Fibroblast of villous mesenchyme (primary cell): ENCODE results near the gene BTBD16. TPM values are rescaled to one million over a fixed set of nuclear protein-coding genes. Genes with fewer than 3 reads are reported as not detected.

Experiments
- DNase-seq: peaks from one replicate; pipeline ENCODE4 v3.0.0-alpha.2; 2010; ENCODE audit warnings: low read depth
- H3K4me3 ChIP-seq: 2 replicates; pipeline ENCODE4 v1.5.1; 2011; ENCODE audit warnings: low read depth, mild to moderate bottlenecking, low read length
- total RNA-seq: library from RNA; depleted of rRNA; stranded (reverse); fragments of >200 nt; gene quantifications from 2 replicates; pipeline ENCODE4 v1.2.3, GENCODE V29; 2012
- TF ChIP-seq, protein P1 (sequence below): IDR thresholded peaks from 2 replicates; pipeline ENCODE4 v1.5.1; 2012; ENCODE audit warnings: low read depth, mild to moderate bottlenecking, low read length; ENCODE audit not compliant: insufficient read depth

BTBD16 gene
- total RNA-seq, 1 donor: not detected

DNA sequence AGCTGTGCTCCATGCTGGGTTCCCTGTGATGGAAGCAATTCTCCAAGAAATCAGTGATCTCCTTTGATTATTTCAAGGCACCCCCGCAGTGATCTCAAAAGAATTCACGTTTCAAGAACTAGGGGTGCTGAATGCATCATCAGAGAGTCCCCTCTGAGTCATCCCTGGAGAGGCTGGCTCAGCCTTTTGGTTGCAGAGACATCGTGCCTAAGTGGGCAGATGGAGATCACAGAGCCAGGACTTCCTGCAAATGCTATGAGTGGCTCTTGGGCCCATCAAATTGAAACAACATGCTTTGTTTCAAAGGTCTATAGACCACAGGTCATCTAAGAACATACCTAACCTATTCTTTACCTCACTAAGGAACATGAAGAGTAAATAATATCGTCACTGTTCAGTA, 61.9 kb downstream of the BTBD16 start:
- H3K4me3 ChIP-seq: no peak overlapping the region
- TF ChIP-seq, protein P1, sequence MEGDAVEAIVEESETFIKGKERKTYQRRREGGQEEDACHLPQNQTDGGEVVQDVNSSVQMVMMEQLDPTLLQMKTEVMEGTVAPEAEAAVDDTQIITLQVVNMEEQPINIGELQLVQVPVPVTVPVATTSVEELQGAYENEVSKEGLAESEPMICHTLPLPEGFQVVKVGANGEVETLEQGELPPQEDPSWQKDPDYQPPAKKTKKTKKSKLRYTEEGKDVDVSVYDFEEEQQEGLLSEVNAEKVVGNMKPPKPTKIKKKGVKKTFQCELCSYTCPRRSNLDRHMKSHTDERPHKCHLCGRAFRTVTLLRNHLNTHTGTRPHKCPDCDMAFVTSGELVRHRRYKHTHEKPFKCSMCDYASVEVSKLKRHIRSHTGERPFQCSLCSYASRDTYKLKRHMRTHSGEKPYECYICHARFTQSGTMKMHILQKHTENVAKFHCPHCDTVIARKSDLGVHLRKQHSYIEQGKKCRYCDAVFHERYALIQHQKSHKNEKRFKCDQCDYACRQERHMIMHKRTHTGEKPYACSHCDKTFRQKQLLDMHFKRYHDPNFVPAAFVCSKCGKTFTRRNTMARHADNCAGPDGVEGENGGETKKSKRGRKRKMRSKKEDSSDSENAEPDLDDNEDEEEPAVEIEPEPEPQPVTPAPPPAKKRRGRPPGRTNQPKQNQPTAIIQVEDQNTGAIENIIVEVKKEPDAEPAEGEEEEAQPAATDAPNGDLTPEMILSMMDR: no peak
- no peak for DNase-seq

DNA sequence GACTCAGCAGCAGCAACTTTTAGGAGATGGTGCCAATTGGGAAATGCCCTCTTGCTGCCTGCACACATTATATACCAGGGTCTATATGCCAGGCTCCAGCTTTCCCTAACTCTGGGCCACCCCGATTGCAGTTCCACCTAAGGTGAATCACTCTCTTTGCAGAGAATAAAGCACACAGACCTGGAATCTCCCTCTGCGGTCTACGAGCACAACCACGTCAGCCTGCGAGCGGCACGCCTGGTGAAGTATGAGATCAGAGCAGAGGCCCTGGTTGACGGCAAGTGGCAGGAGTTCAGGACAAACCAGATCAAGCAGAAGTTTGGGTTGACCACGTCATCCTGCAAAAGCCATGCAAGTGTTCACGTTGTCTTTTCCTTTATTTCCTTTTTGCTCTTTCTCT, 65.2 kb downstream of the BTBD16 start:
- TF ChIP-seq, protein P1: no peak
- H3K4me3 ChIP-seq: no peak overlapping the region
- DNase-seq: no peak

DNA sequence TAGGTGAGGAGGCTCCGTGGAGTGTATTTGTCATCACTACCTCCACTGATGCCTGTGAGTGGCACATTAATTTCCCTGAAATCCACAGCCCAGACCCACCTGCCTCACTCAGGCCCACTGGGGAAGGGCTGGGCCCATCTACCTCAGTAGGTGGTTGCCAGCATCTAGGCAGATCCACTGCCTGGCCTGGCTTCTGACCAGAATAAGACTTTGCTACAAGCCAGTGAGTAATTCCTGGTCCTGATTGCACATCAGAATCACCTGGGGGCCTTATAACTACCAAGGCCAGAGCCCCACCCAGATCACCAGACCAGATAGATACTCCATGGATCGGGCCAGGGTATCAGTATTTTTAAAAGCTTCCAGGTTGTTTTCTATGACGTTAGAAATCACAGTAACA, 65.9 kb downstream of the BTBD16 start:
- TF ChIP-seq, protein P1: no peak
- DNase-seq: no peak
- no peak overlapping the region for H3K4me3 ChIP-seq

DNA sequence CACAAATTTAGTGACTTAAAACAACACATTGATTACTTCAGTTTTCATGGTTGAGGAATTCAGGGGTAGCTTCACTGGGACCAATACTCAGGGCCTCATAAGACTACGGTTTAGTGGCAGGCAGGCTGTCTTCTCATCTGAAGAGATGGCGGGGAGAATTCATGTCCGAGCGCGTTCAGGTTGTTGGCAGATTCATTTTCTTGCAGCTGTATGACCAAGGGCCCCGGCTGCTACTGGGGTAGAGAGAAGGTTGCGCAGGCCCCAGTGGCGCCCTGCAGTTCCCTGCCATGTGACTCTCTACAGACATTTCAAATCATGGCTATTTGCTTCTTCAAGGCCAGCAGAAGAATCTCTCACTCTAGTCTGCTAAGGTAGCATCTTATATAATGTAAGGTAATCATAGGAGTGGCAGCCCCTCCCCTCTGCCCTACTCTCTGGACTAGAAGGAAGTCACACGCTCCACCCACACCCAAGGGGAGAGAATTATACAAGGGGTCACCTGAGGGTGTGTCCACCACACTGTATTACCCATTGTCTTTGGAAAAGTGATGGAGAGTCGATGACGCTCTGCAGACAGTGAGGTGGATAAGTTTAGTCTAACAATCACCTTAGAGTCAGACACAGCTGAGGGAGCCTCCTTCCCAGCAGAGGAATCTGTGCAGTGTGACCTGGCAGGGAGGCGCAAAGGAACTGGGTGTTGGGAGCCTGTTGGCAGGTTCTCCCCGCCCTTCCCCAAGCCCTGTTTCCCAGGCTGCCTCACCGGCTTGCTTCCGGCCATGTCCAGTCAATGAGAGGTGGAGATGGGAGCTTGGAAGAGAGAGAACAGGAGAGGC, 67.7 kb downstream of the BTBD16 start:
- H3K4me3 ChIP-seq: no peak overlapping the region
- TF ChIP-seq, protein P1: no peak
- no peak for DNase-seq

DNA sequence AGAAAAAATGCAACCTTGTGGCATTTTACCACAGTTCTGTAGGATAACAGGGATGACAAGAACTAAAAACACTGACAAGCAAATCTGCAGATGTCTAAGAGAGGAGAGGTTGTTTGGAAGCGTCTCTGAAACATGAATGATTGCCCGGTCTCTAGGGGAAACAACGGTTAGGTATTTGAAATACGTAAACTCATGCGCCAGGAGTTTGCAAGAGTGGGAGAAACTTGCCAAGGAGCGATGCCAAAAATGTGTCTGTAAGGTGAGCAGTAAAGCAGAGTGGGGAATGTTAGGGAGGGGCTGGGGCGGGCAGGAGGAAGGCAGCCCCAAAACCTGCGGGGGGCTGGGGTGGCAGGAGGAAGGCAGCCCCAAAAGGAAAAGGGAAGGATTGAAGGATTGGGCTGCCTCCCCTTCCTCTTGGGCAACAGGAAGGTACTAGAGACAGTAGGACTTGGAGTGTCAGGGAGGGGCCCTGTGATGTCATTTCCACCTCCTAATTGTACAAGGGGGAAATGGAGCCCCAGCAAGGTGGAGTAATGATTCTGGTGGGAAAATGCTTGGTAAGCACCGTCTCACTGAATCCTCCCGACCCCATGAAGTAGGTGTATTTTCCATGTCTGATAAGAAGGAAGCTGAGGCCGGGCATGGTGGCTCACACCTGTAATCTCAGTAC, 70.2 kb downstream of the BTBD16 start:
- no peak overlapping the region for H3K4me3 ChIP-seq
- DNase-seq: peak; percentile 9
- TF ChIP-seq, protein P1: no peak

DNA sequence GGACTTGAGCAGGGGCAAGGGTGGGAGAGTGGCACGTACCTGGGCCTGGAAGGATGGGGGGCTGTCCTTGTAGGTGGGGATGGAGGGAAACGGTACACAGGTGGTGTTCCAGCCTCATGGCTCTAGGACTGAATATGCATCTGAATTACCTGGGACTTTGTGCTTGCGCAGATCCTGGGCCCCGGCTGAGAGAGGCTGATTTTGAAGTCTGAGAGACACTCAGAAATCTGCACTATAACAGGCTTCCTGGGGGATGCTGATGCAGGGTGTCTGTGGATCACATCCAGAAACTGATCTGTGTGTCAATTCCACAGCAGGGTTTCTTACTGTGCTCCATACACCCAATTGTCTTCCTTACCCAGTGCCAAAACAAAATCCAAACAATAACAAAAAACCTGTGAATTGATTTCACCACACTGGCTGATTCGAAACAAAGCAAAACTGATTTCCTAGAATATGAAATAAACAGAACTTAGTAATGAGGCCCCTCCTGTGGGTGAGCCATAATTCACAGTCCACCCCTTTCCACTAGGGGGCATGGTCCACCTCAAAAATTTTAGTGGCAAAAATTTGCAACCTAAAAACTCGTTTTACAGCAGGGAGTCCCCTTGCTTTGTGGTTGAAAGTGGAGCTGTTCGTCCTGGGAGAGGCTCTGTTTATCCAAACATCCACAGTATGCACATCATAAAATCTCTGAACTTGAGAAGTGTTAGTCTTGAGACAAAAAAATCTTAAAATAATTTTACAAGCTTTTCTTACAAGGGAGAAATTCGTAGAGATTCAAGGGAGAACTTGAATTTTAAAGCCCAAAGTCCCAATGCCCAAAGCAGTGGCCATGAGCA, 71.4 kb downstream of the BTBD16 start:
- TF ChIP-seq, protein P1: peak; percentile 83
- peak; percentile 78 for DNase-seq
- no peak overlapping the region for H3K4me3 ChIP-seq
